HG03521 (cell line): ENCODE results near the gene CD247.

Experiments used
- ATAC-seq: cut with Tn5 transposase; IDR thresholded peaks from one replicate; pipeline ENCODE4 v1.9.1; 2021; ENCODE audit warnings: mild to moderate bottlenecking, moderate library complexity; ENCODE audit not compliant: unreplicated experiment

The CD247 gene

DNA sequence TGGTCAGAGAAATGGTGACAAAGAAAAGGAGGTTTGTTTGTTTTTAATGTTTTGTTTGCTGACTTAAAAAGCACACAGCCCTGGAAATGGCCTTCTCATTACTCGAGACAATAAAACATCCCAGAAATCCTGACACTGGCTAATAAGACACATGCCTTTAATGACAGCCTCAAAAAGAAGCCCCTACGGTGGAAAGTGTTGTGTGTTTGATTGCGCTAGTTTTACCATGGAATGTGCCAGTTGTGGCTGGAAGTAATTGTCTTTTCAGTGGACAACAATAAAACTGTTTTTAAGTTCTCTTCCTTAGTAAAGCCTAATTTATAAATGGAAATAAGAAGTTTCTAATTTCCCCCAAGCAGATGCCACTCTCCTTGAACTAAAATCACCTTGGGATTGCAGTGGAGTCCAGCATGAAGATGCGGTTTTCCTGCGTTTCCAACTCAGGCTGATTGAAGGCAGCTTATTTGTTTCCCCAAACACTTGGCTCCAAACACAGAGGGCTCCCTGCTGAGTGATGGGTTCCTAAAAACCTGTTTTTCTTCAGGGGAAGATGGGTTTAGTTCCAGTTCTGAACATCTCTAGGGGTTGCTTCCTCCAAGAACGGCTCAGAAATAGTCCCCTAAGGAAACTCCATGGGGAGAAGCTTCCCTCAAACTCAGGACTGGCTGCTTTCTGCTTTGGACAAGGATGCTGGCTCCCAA is 54.3 kb downstream of the CD247 start:
- no peak for ATAC-seq

DNA sequence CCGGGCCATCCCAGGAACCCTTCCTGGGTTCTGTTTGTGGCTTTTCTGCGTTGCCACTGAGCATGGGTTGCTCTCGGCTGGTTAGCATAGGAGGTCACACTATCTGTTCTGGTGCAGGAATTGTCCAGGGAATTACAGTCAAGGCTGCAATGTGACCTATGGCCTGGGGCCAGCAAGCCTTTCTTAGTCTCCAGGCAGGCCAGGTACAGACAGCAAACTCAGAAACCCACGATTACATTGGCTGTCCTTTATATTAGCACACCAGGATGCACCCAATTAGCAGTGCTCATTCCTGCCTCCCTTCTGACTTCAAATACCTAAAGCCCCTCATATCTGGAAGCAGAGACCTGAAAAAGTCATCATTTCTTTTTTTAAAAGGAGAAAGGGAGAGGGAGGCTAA is 55.2 kb downstream of the CD247 start:
- no peak for ATAC-seq

DNA sequence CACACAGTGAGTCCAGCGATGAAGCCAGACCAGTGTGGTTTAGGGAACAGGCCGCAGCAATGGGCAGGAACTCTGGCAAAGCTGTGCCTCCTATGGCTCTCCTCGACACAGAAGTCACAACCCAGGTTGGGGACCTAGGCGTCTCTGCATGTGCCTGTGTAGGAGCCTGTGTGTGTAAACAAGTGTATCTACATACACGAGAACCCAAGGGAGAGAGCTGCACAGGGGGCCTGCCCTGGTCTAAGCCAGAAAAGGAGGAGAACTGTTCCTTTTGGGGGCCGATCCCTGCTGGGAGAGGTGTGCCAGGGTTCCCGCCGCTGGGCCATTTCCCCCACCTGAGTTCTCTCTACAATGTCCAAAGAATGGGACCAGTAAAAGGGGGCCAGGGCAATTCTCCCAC is 56.0 kb downstream of the CD247 start:
- no peak for ATAC-seq

DNA sequence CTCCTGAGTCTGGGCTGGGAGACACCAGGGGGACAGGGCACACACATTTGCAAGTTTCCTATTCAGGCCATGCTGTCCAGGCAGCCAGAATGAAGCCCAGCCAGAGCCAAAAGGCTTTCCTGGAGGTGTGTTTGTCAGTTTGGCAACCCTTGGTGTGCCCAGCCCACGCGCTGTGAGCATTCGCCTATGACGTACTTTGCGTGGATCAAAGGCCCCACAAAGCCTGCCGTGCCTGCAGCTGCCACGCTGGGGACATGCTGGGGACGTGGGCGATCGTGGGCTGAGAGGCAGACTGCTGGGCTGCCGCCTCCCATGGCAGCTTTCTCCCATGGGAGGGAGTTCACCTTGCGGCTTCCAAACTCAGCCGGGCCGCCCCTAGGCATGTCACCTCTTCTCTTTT is 57.5 kb downstream of the CD247 start:
- ATAC-seq = no peak

DNA sequence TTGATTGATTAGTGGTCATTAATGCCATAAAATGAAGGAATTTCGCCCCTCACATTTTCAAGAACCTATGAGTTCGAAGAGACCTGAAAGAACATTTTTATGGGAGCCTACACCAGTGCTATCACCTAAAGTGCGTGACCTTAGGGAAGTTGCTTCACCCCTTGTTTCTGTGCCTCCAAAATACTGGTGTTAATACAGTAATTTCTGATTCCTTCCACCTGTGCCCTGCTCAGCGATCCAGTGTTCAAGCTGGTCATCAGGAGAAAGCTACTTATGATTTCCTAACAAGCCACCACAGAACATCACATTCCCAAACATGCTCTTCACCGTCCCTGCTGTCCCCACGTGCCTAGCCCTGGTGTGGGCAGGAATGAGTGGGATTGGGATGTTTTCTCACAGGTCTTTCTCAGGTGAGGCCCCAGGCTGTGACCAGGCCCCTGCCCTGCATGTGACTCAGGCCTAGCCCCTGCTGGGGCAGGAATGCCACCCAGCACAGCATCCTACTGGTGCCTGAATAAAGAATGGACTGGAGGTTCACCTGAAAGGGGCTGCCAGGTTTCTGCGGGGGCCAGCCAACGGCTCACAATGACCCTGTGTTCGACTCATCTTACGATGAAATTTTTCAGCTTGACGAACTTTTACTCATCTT is 60.3 kb downstream of the CD247 start:
- ATAC-seq = no peak

- ATAC-seq = no peak
Measured at GRCh38 chr1:167456926-167457325, 61.4 kb downstream of the CD247 start.

DNA sequence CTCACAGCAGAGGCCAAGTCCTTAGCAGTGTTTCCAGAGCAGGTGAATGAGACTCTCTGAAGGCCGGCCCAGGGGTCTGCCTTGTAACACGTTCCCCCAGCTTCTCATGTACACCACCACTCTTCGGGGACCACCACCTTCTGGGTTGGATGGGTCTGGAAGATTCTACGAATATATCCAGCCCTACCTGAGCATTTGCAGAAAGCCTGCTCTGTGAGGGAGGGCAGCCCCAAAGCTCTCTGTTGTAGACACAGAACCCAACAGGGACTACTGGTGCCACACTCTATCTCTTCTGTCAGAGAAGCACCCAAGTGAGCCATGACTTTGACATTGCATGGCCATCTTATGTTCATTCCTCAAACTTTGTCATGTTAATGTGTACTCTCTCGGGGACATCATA is 61.8 kb downstream of the CD247 start:
- no peak for ATAC-seq

DNA sequence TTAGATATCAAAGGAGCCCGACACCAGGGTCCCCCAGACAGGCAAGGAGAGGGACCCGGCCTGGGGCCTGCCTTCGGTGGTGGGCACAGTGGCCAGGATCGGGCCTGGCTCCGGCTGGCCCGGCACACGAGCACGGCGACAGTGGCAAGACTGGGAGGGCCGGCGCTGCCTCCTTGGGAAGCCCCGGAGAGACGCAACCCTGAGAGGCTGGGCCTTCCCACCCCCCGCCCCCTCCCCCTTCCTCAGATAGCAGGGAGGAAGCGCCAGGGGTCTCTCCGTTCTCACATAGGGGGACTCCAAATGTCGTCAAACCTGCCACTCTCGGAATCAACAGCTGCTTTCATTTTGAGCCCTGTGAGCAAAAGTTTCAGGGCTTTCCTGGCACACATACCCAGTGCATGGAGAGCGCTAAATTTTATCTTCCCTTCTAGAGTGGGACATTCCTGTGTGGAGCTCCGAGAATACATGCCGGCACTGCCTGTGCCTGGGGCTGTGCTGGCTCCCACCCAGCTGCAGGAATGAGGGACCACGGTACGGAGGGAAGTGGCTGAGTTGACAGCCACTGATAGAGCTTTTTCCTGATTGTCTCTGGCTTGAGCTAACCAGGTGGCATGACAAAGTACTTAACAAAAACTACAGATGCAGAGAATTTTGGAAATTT is 62.4 kb downstream of the CD247 start:
- peak; percentile 25 for ATAC-seq

DNA sequence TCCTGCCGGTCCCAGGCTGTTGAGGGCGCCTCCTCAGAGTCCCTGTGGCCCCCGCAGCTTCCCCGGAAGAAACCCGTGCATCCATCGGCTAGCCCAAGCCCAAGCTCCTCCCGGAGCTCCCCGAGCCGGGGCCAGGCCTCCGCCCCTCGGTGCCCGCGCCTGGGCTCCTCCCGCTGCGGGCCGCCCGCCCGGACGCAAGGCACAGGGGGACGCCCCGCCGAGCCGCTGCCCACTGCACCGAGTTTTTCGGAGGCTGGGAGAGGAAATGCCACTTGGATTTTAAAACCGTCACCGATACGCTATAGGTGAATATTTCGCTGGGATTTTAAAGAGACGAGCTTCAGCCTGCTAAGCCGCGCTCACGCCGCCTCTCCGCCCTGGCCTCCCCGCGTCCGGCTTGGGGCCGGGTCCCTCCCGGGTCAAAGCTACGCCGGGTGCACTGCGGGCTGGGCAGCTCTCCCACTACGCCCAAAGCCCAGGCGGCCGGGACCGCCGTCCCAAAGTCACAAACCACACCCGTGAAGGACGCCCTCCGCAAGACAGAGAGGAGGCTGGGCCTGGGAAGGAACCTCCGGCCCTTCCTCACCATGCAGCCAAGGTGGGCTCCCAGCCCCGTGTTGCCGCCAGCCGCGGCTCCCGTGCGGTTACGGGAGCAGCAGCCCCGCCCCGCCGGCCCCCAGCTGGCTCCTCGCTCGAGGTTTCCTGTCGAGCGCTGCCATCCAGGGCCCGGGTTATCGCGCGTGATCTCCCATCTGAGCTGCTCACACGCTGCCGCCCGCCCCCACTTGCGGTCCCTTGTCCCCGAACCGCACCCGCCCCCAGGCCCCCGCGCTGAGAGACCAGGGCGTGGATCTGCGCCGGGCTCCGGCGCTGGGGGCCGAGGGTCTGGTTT is 63.2 kb downstream of the CD247 start:
- peak; percentile 49 for ATAC-seq

GRCh38 chr1:167454304-167454893 is 63.9 kb downstream of the CD247 start:
- peak; percentile 4 for ATAC-seq

- ATAC-seq = no peak
Measured at GRCh38 chr1:167453123-167453522, 65.2 kb downstream of the CD247 start.

DNA sequence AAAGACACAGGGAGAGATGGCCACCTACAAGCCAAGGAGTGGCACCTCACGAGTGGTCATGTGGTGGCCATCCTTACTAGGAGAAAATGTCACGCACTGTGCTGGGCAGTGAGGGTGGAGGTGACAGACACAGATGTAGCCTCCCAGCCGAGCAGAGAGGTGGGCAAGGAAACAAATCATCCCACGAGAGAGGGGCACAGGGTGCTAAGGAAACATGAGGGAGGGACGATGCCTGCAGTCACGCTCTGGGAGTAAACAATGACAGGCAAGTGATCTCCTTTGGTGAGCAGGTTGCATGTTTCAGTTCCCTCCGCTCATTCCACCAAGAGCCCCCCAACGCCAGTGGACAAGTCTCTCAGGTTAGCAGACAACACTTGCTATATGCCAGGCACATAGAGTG is 65.8 kb downstream of the CD247 start:
- ATAC-seq = no peak

DNA sequence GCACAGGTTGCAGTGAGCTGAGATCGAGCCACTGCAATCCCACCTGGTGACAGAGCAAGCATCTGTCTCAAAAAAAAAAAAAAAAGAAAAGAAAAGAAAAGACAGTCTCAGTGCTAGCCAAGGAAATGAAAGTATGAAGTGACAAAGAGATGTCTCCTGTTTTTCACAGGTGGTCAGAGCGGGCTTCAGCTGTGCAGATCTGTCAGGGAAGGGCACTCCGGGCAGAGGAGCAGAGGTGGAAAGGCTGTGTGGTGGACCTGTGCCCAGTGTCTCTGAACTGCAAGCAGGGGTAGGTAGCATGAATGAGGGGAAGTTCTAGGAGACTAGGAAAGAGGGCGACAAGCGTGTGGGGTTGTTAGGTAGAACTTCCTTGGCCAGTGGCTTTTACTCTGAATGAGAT is 67.5 kb downstream of the CD247 start:
- no peak for ATAC-seq

GRCh38 chr1:167447521-167448136 is 70.7 kb downstream of the CD247 start:
- ATAC-seq = no peak

- ATAC-seq = no peak
Measured at GRCh38 chr1:167446966-167447365, 71.4 kb downstream of the CD247 start.

DNA sequence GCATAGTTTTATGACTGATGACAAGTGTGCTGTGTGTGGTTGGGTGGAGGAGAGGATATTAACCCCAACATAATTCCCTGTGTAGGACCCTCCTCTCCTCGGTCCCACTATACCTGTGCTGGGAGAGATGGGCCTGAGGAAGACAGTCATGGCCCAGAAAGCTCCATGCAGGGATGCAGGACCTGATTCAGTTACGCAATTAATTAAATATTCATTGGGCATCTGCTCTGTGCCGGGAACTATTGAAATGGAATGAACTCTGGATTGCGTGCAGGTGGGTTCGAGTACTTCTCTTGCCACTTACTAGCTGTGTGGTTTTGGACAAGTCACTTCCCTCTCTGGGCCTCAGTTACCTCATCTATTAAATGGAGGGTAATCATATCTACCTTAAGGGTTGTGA is 74.6 kb downstream of the CD247 start:
- ATAC-seq = no peak

DNA sequence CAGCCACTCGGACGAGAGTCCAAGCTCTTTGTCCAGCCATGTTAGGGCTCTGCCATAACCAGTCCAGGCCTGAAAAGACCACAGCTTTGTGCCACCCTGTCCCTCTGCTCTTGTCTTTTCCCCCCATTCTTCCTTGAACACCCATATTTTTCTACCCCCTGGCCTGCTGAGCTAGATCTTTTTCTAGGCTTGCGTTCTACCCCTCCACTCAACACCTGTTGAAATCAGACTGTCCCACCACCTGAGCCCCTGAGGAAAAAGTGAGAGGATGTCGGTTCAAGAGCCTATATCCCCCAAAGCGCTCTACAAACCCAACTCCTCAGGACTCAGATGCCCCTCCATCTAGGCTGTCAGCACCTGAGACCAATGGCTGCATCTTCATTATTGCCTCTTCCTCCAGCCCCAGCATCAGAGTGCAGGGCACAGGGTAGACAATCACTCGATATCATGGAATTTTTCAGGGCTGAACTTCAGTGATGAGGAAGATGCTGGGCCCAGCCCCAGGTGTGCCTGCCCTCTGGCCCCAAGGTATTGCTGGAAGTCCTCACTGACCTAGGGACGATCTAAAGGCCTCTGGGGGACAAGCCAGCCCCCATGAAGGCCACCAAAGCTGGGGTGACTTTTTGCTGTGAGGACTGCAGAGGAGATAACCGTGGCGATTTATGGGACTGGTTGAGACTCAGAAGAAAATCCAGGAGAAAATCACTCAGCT is 75.3 kb downstream of the CD247 start:
- ATAC-seq = no peak

- peak; percentile 78 for ATAC-seq
Measured at GRCh38 chr1:167442142-167442848, 76.0 kb downstream of the CD247 start.

GRCh38 chr1:167441222-167441621 is 77.1 kb downstream of the CD247 start:
- no peak for ATAC-seq
